ENCODE data around the gene ATG2A. TPM values are rescaled to one million over a fixed set of nuclear protein-coding genes. Genes with fewer than 3 reads are reported as not detected.

ATG2A gene
- total and polyA plus RNA-seq, 9 of the 15 experiments (the other 6 are each of a cell fraction or from before 2014, with no cell fraction given) = 0.25 to 45.9 (median 5.2) TPM

DNA sequence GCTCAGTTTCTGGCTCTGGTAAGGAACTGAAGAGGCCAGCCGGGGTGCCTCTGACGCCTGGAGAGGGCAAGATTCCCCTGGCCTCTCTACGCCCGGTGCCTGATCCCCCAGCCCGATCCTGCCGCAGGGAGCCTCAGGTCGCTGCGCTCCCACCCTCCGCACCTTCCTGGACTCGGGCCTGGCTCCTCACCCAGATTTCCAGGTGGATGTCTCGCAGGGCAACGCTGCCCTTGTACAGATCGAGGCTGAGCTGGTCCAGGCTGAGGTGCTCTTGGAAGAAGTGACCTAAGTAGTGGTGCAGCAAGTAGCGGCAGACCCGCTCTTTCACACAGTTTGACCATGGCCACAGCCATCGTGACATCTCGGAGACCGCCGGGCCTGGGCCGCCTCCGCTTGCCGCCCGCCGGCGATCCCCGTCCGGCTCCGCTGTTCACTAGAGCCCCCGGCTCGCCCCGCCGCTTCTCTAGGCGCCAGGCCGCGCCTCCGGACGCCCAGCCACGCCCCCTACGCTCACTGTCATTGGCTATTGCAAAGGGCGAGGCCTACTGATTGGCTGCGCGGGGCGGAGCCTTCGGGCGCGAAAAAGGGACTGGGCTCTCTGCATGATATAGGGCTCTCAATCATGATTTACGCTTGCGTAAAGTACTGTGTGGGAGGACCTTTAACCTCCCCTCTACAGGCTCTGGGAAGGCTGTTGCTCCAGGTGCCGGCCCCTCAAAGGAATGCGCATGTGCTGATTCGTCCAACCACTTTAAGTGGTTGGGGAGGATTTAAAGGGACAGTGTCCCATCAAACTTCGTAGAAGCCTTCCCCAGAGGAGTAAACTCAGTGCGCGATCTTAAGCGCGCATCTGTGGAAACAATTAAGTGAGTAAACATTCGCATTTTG, at the start of gene ATG2A (continued):
- TF ChIP-seq CHD1 (IDR thresholded peaks at IDR 0.05; ENCODE audit: low read length) (peak; percentile 98), SP1 (CRISPR knock-in tag; IDR thresholded peaks at IDR 0.05) (peak; percentile 99), ZBTB11 (CRISPR knock-in tag; IDR thresholded peaks at IDR 0.05) (peak in 1 of 3 experiments; percentile 45; a peak in 1 of 6 replicates), TCF3 (CRISPR knock-in tag; IDR thresholded peaks at IDR 0.05) (0 out of 2 replicates have a peak, but pooled peaks have one; percentile 7), FOXK1 (CRISPR knock-in tag; IDR thresholded peaks at IDR 0.05; ENCODE audit: borderline replicate concordance) (peak; percentile 75; the same call in 1 of the 2 replicates), ZBTB7A (IDR thresholded peaks at IDR 0.05; ENCODE audit: borderline replicate concordance, control insufficient read depth, low read depth, low read length) (peak; percentile 88), XRCC5 (IDR thresholded peaks at IDR 0.05; ENCODE audit: low read depth, low read length) (peak; percentile 87; the same call in 1 of the 2 replicates), MBD2 (IDR thresholded peaks at IDR 0.05; ENCODE audit: borderline replicate concordance, low read depth) (peak; percentile 93), FOXK2 (conservative IDR thresholded peaks at IDR 0.05 in 1 of 2, IDR thresholded peaks at IDR 0.05 in 1 of 2; ENCODE audit: low read depth in 2 of 2) (peak in 1 of 2 experiments; percentile 85; a peak in 3 of 4 replicates), FIP1L1 (IDR thresholded peaks at IDR 0.05; ENCODE audit: low read depth, low read length, poor library complexity, severe bottlenecking) (peak; percentile 34), ESRRA (IDR thresholded peaks at IDR 0.05; ENCODE audit: borderline replicate concordance, low read depth) (peak; percentile 42; the same call in 1 of the 2 replicates), L3MBTL2 (IDR thresholded peaks at IDR 0.05) (peak; percentile 23; the same call in 1 of the 2 replicates), EHMT2 (IDR thresholded peaks at IDR 0.05) (no peak), ZNF175 (CRISPR knock-in tag; IDR thresholded peaks at IDR 0.05; ENCODE audit: low read depth) (no peak)
- TF ChIP-seq, protein P1, sequence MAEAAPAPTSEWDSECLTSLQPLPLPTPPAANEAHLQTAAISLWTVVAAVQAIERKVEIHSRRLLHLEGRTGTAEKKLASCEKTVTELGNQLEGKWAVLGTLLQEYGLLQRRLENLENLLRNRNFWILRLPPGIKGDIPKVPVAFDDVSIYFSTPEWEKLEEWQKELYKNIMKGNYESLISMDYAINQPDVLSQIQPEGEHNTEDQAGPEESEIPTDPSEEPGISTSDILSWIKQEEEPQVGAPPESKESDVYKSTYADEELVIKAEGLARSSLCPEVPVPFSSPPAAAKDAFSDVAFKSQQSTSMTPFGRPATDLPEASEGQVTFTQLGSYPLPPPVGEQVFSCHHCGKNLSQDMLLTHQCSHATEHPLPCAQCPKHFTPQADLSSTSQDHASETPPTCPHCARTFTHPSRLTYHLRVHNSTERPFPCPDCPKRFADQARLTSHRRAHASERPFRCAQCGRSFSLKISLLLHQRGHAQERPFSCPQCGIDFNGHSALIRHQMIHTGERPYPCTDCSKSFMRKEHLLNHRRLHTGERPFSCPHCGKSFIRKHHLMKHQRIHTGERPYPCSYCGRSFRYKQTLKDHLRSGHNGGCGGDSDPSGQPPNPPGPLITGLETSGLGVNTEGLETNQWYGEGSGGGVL (CRISPR knock-in tag; IDR thresholded peaks at IDR 0.05) = no peak
- TF ChIP-seq, protein P2, sequence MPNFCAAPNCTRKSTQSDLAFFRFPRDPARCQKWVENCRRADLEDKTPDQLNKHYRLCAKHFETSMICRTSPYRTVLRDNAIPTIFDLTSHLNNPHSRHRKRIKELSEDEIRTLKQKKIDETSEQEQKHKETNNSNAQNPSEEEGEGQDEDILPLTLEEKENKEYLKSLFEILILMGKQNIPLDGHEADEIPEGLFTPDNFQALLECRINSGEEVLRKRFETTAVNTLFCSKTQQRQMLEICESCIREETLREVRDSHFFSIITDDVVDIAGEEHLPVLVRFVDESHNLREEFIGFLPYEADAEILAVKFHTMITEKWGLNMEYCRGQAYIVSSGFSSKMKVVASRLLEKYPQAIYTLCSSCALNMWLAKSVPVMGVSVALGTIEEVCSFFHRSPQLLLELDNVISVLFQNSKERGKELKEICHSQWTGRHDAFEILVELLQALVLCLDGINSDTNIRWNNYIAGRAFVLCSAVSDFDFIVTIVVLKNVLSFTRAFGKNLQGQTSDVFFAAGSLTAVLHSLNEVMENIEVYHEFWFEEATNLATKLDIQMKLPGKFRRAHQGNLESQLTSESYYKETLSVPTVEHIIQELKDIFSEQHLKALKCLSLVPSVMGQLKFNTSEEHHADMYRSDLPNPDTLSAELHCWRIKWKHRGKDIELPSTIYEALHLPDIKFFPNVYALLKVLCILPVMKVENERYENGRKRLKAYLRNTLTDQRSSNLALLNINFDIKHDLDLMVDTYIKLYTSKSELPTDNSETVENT (CRISPR knock-in tag; IDR thresholded peaks at IDR 0.05) = 0 out of 2 replicates have a peak, but pooled peaks have one; percentile 25

All from K562 (cell line).